ENCODE measurements around the gene MARF1.
"Not testable (repeated sequence)": the region's sequence is repeated elsewhere in the genome, so short reads cannot be mapped to it uniquely, and the experiment has no call there.

The MARF1 gene

DNA sequence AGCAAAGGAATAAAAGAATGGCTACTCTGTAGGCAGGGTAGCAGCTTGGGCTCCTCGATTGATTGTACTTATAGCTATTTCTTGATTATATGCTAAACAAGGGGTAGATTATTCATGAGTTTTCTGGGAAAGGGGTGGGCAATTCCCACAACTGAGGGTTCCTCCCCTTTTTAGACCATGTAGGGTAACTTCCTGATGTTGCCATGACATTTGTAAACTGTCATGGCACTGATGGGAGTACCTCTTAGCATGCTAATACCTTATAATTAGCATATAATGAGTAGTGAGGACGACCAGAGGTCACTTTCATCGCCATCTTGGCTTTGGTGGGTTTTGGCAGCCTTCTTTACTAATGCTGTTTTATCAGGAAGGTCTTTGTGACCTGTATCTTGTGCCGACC lies 72.3 kb downstream of the MARF1 start:
- not testable (repeated sequence) for DNase-seq

DNA sequence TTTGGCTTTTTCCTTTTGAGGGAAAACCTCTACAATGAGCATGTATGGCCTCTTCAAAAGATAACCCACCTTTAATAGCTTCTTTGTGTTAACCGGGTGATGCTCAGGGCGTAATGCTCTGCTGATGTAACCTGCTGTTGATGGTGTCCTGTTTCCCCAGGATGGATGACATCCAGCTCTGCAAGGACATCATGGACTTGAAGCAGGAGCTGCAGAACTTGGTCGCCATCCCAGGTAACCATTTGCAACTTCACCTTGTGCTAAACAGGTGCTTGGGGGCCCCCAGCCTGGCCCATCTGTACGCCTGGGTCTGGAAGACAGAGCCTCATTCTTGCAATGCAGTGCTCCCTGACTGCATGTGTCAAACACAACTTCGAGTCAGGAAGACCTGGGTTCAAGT lies 75.1 kb downstream of the MARF1 start:
- DNase-seq: no peak

DNA sequence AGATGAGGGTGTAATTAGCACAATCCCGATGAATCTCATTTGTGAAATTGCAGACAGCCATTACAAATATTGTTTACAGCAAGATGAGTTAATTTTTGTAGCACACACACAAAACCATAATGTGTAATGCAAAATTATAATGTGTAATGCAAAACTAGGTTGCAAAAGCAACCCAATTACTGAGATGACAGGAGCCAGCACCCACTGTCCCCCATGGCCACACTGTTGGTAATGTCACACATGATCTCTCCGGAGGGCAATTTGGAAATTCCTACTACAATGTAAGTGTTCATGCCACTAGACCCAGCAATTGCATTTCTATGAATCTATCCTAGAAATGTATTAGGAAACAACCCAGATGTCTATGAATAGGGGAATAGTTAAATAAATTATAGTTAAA lies 76.9 kb downstream of the MARF1 start:
- no peak for DNase-seq

DNA sequence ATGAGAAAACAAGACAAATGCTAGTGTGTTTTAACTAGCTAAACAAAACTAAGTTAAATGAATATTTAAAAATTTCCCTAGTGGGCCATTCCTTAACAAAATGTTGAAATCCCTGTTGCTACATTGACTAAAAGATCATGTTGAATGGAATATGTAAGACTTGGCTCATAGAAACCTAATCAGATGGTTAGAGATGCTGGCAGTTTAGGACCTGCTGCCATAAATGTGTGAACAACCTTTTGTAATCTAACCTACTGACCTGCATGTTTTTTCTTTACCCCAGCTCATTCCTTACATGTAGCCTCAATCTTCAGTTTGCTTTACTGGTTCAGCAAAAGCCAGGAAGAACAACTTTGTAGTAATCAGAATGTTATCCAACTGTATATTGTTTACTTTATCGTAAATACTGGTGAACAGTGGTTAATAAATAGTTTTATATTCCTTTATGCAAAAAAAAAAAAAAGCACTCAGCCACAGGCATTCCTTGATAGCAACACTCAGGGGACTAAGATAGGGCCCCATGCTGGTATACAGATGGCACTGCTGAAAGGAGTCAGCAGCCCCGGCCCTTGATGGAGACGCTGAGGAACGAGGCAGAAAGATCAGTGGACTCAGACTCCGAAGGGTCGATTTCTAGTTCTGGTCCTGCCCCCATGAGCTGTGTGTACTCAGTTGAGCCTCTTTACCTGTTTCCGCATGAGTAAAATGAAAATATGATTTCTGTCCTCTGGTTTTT lies 78.2 kb downstream of the MARF1 start:
- DNase-seq: no peak

DNA sequence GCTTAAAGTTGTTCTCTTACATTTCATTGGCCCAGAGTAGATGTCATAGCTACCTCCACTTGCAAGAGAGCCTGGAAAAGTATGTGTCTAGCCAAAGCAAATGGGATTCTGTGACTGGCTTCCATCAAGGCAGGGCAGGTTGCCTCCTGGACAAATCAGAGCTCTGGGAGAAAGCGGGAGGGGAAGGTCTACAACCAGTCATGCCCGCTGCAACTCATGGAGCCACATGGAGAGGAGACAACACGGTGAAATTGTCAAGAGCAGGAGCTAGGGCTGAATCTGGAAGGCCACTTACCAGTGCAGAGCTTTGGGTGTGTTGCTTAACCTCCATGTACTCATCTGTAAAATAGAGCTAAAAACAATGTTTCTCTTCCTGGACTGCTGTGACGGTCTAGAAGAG lies 83.8 kb downstream of the MARF1 start:
- no peak for DNase-seq

DNA sequence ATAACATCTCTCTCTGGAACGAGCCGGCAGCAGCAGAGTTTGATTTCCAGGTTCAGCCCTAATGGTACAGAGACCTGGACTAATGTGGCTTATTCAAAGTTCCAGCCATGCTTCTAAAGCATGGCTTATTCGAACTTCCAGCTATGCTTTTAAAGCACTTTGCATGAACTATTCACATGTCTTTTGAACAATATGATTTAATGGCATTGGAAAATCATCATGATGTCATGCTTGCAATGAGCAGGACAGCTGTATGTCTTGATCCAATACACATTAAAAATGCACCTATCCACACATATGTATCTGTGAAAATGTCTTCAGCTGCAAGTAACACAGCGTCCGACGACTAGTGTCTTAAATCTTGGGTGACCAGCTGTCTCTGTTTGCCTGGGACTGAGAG lies 85.7 kb downstream of the MARF1 start:
- no peak for DNase-seq

DNA sequence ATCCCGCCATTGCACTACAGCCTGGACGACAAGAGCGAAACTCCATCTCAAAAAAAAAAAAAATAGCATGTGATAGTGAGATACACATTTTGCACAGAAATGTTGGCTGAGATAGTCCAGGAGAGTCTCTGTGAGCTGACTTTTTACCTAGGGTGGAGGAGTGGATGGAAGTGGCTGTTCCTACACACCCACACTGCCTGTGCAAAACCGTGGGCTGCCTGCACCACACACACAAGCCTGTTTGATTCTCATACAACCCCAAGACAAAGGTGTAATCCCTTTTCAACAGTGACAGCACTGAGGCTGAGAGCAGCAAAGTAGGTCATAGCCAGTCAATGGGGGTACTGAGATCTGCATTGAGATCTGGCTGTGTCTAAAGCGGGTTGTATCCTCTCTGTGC lies 86.8 kb downstream of the MARF1 start:
- no peak for DNase-seq

DNA sequence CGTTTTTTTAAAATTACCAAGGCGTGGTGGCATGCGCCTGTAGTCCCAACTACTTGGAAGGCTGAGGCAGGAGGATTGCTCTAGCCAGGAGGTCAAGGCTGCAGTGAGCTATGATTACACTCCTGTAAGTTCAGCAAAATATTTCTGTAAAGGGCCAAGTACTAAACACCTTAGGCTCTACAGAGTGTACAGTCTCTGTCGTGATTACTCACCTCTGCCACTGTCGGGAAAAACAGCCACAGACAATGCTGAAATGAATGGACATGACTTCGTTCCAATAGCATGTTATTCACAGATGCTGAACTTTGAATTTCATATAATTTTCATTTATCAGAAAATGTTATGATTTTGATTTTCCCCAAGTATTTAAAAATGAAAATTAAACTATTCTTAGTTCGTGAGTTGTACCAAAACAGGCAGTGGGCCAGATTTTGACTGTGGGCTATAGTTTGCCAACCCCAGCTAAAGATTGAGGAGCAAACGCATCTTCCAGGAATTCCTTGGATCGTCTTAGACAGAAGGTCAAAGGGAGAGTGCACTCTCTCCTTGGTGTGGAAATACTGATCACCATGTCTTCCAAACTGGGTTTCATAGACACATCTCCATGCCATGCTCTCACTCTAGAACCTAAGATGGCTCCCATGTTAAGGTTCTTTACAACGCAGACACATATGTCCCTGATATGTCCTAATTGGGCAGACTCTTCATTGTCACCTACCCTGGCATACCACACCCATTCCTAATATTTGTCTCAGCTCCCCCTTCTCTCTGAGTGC lies 89.5 kb downstream of the MARF1 start:
- DNase-seq: no peak

DNA sequence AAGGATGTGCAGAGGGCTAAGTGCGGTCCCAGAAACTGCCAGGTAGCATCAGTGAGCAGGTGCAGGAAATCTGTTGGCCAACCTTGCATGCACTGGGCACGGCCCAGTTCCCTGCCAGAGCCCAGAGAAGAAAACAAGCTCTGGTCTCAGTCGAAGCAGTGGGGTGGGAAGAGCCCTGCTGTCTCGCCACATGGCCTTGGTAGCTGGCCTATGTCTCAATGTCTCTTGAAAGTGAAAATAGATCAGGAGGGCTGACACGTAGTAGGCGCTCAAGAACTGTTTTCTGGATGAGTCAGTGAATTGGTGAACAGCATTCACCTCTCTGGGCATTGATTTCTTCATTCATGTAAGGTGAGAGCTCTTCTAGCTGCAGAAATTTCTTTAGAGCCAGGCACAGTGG lies 90.4 kb downstream of the MARF1 start:
- DNase-seq: no peak

DNA sequence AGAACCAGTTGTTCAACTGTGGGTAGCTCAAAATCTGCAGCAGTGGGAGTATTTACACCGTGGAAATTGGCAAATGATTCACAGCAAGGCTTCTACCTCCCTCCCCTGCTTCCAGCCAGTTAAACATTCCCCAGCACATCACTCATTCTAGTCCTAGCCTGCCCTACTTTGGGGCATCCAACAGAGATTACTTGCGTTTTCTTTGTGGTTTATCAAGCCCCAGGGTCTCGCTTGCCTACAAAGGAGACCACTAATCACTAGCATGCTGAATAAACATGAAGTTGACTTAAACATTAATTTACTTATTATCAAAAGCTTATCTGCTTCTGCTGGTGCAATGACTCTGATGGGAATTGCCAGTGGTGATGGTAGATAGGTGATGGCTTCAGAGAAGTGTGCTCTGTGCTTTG lies 94.5 kb downstream of the MARF1 start:
- no peak for DNase-seq

DNA sequence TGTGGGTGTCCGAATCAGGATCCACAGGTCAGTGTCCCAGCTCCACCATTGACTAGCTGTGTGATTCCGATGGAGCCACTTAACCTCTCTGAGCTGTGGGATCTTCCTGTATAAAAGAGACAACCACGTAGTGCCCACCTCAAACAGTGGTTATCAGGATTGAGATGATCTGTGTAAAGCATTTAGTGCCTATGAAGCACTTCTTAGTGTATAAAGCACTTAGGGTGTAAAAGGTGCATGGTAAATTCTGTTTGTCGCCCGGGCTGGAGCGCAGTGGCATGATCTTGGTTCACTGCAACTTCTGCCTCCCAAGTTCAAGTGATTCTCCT lies 95.2 kb downstream of the MARF1 start:
- DNase-seq: no peak

DNA sequence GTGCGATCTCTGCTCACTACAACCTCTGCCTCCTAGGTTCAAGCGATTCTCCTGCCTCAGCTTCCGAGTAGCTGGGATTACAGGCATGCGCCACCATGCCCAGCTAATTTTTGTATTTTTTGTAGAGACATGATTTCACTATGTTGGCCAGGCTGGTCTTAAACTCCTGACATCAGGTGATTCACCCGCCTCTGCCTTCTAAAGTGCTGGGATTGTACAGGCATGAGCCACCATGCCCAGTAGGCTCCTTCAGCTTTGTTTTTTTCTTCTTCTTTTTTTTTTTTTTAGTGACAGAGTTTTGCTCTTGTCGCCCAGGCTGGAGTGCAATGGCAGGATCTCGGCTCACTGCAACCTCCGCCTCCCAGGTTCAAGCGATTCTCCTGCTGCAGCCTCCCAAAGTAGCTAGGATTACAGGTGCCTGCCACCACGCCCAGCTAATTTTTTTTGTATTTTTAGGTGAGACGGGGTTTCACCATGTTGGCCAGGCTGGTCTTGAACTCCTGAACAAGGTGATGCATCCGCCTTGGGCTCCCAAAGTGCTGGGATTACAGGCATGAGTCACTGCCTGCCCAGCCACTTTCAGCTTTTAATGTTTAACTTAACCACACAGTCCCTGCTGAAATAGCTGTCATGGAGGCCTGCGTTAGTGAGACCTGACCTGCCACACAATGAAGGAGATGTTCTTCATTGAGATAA lies 95.7 kb downstream of the MARF1 start:
- DNase-seq: not testable (repeated sequence)

DNA sequence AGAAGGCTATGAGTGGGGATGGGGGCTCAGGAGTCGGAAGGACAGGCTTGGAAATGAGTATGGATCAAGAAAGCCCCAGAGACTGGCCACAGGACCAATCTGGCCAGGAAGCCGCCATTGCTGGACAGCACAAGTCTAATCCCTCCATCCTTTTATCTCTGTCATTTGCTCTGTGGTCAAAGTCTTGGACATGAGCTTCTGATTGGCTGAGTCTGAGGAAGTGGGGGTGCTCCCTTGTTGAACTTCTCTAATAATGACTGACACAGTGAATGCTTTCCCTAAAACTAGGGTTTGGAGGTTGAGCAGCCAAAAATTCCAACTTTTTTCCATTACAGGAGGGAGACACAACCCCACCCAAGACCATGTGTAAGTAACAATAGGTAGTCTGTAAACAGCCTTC lies 97.4 kb downstream of the MARF1 start:
- no peak for DNase-seq

DNA sequence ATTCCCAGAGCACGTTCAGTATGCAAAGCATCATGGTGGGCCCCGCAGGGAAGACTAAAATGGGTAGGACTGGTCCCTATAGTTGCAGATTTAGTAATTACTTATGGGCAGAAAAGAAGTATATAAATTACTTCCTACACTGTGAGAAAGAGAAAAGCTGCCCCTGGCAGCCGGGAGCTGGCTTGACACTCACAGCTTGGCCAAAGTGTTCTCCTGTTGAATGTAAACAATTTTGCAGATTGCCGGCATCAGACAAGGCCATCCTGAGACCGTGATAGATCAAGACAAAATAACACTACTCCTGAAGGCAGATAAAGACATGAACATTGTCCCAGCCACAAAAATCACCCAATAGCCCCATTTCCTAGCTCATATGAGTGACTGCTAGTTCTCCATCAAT lies 98.5 kb downstream of the MARF1 start:
- DNase-seq: no peak

Data from NCI-H526 (cell line).